ENCODE measurements around the gene GSTK1.
"Not testable (repeated sequence)": the region's sequence is repeated elsewhere in the genome, so short reads cannot be mapped to it uniquely, and the experiment has no call there.

Gene GSTK1

GRCh38 chr7:143263266-143264195, at the start of gene GSTK1:
Gene GSTK1 (plus strand): TSS chr7:143263441. CDS start chr7:143263514, 73 bp downstream.
- DNase-seq, result peak; percentile 58

GRCh38 chr7:143213478-143213877, 49.8 kb upstream of the GSTK1 start:
- not testable (repeated sequence) for DNase-seq

- DNase-seq, result peak; percentile 81
These were observed 48.2 kb upstream of the GSTK1 start for GRCh38 chr7:143214789-143215679.

- DNase-seq, result no peak
These were observed 47.1 kb upstream of the GSTK1 start for GRCh38 chr7:143216151-143216550.

DNA sequence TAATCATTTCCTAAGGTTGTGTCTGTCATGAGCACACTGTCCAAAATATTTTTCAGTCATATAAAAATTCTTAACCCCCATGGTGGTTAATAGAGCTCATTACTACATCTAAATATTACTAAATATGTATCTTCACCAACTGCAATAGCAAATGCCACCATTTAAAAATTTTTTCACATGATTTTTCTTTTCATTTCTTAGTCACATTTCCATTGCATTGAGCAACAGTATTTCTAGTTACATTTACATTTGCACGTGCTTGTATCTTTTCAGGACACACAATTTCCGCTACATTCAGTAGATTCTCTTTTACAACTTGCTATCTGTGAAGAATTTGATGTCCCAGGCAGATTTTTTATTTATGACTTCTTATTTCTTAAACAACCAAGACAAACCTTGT, 46.6 kb upstream of the GSTK1 start:
- DNase-seq, result no peak

- no peak for DNase-seq
These were observed 45.4 kb upstream of the GSTK1 start for GRCh38 chr7:143217806-143218205.

GRCh38 chr7:143221286-143221685, 42.0 kb upstream of the GSTK1 start:
- DNase-seq, result no peak

DNA sequence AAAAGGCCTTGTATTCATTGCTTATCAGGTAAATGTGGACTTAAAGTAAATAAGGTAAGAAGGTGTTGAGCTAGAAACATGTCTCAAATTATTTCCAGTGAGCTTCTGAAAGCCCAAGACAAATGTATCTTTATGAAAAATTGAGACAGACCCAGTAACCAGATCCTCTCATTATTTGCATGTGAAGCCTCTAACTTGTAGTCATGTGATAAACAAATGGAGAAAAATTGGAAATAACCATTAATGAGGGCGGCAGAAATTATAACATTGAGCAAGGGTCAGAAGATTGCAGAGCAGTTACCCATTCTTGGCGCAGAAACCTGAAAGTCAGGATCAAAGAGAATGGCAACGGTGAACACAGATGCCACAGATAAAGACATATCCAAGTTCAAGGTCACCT, 41.5 kb upstream of the GSTK1 start, which contains the start of gene TAS2R40:
TSS of gene TAS2R40 (plus strand) at position 301 of the 400 bp plus-strand sequence. CDS start at position 343, 42 bp downstream.
- DNase-seq, result no peak

- no peak for DNase-seq
These were observed 40.5 kb upstream of the GSTK1 start for GRCh38 chr7:143222782-143223181.

- DNase-seq, result no peak
These were observed 39.5 kb upstream of the GSTK1 start for GRCh38 chr7:143223784-143224183.

- DNase-seq, result no peak
These were observed 38.2 kb upstream of the GSTK1 start for GRCh38 chr7:143225047-143225446.

DNA sequence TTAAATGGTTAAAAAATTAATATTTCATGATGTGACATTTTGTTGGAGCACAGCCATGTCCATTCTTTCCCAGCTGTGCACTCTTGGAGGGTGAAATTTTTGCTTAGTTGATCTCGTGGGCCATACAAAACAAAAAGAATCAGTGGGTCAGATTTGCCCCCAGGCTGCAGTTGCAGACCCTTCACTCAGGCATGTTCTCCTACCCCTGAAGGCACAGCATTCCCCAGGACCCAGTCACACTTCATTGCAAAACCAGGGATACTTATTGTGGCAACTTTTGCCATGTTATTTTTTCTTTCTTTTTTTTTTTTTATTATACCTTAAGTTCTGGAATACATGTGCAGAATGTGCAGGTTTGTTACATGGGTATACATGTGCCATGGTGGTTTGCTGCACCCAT, 35.4 kb upstream of the GSTK1 start:
- DNase-seq, result no peak

GRCh38 chr7:143229054-143229790, 34.0 kb upstream of the GSTK1 start:
- DNase-seq, result no peak

DNA sequence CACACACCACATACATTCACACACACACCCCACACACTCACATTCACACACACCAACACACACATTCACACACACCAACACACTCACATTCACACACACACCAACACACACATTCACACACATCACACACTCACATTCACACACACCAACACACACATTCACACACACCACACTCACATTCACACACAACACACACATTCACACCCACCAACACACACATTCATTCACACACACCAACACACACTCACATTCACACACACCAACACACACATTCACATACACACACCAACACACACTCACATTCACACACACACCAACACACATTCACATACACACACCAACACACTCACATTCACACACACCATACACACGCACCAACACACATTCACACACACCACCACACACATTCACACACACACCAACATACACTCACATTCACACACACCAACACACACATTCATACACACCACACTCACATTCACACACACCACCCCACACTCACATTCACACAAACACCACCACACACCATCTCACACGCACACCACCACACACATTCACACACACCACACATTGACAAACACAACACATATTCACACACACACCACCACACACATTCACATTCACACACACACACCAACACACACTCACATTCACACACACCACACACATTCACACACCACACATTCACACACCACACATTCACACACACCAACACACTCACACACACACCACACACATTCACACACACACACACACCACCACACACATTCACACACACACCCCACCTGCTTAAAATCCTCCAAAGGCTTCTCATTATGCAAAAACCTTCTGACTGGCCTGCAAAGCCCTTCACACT, 32.4 kb upstream of the GSTK1 start:
- no peak for DNase-seq

- no peak for DNase-seq
These were observed 29.3 kb upstream of the GSTK1 start for GRCh38 chr7:143233816-143234532.

DNA sequence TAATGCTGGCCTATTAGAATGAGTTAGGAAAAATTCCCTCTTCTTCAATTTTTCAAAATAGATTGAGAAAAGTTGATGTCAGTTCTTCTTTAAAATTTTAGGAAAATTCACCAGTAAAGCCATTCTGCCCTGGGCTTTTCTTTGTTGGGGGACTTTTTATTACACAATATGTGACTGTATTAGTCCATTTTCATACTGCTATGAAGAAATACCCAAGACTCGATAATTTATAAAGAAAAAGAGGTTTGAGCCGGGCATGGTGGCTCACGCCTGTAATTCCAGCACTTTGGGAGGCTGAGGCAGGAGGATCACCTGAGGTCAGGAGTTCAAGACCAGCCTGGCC, 28.7 kb upstream of the GSTK1 start:
- DNase-seq, result no peak

- DNase-seq, result no peak
These were observed 27.7 kb upstream of the GSTK1 start for GRCh38 chr7:143235561-143235960.

- no peak for DNase-seq
These were observed 26.7 kb upstream of the GSTK1 start for GRCh38 chr7:143236408-143236990.

- no peak for DNase-seq
These were observed 25.9 kb upstream of the GSTK1 start for GRCh38 chr7:143237366-143237765.

DNA sequence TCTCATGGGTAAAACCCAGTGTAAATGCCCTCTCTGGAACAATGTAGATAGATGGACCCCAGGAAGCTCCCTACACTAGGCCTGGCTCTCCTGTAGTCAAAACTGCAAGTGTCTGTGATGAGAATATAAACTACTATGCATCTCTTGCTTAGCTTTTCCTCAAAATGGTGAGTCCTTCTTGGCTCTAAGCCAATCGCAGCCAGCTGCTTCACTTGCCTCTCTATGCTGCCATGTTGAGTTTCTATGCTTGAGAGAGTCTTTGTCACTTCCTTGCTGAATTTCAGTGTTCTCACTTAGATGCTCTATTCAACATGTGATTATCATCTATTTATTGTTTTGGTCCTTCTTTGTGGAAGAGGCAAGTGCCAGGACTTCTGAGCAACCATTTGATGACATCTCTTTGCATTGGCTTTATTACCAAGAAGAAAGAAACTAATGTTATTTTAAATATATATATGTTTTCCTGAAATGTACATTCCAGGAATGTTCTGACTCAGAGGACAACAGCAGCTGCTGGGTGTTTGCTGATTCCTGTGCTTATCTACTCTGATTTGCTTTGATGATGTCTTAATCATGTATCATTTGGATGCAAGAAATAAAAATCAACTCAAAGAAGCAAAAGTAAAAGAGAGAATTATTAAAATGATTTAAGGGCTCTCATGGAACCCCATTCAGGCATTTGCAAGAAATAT, 24.8 kb upstream of the GSTK1 start:
- DNase-seq, result no peak

Measured in DMS79 treated with DMSO at 0.1 percent for 48 hours (cell line).